ENCODE results near the gene EIF4E1B.

EIF4E1B gene

DNA sequence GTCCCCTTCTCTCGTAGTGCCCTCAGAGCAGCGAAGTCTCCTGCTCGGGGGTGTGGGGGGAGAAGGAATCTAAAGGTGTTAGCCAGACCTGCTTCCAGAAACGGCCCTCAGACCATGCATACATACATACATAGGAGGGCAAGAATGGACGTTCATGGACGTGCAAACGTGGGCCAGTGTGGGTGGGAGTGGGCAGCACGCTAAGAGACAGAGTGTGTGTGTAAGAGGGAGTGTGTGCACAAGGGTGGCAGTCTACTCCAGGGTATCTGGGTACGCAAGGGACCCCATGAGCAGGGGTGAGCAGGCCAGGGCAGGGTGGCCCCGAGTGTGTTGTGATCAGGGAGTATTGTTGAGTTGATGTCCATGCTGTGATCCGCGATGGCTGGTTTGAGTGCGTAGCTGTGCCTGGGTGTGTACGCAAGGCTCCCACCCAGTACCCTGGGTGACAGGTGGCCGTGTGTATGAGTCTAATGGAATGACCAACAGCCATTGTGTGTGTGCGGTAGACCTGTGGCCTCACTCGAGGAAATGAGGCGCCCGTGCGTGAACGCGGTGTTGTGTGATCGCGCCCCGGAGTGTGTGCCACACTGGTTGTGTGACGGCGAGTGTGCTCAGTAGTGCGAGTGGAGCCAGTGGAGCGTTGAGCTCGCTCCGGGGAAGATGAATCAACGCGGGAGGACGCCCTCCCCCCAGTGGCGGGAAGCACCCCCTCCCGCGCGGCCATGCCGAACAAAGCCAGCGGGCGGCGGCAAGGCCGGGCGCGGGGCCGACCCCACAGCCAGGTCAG lies 21.3 kb upstream of the EIF4E1B start:
- no peak for DNase-seq (ENCODE audit: low read depth)
- H3K4me3 ChIP-seq (ENCODE audit: low read depth, low read length) = no peak overlapping the region
- TF ChIP-seq POLR2A (IDR thresholded peaks at IDR 0.05; ENCODE audit: extremely low read depth, insufficient read length) (no peak), MYC (IDR thresholded peaks at IDR 0.05; ENCODE audit: low read depth, low read length) (no peak)
- TF ChIP-seq, protein P1, sequence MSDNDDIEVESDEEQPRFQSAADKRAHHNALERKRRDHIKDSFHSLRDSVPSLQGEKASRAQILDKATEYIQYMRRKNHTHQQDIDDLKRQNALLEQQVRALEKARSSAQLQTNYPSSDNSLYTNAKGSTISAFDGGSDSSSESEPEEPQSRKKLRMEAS (IDR thresholded peaks at IDR 0.05; ENCODE audit: low read depth, low read length) = no peak

DNA sequence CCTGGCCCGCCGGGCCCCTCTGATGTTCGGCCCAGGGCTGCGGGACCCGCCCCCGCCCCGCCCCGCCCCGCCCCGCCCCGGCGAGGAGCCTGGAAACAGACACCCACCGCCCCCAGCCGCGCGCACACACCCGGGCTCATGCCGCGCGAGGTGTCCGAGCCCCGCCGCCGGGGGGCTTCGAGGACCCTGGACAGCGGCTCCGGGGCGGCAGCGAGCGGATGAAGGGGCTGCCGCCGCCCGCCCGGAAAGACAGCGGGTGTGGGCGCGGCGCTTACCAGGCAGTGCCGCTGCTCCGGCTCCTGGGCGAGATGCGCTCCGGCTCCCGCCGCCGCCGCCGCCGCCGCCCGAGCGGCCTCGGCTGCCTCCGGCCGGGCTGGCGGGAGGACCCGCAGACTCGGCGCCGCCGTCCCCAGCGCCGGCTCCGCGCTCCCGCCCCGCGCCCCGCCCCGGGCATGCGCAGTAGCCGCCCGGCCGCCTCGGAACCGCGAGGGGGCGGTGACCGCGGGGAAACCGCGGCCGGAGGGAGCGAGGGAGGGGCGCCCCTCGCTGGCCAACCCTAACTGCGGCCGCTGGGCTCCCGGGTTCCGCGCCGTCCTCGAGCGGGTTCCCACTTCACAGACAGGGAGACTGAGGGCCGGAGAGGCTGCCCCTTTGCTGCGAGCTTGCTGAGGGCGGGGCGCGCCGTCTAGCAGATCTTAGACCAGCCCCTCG lies 20.6 kb upstream of the EIF4E1B start, which contains the start of gene GPRIN1:
GPRIN1 (minus strand) TSS at position 433 of the 711 bp plus-strand sequence. CDS start 10,322 bp downstream, outside the sequence.
- DNase-seq (ENCODE audit: low read depth) = peak; percentile 57
- TF ChIP-seq MYC (IDR thresholded peaks at IDR 0.05; ENCODE audit: low read depth, low read length) (no peak), POLR2A (IDR thresholded peaks at IDR 0.05; ENCODE audit: extremely low read depth, insufficient read length) (no peak)
- TF ChIP-seq, protein P2, sequence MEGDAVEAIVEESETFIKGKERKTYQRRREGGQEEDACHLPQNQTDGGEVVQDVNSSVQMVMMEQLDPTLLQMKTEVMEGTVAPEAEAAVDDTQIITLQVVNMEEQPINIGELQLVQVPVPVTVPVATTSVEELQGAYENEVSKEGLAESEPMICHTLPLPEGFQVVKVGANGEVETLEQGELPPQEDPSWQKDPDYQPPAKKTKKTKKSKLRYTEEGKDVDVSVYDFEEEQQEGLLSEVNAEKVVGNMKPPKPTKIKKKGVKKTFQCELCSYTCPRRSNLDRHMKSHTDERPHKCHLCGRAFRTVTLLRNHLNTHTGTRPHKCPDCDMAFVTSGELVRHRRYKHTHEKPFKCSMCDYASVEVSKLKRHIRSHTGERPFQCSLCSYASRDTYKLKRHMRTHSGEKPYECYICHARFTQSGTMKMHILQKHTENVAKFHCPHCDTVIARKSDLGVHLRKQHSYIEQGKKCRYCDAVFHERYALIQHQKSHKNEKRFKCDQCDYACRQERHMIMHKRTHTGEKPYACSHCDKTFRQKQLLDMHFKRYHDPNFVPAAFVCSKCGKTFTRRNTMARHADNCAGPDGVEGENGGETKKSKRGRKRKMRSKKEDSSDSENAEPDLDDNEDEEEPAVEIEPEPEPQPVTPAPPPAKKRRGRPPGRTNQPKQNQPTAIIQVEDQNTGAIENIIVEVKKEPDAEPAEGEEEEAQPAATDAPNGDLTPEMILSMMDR (IDR thresholded peaks at IDR 0.05; ENCODE audit: low read depth, low read length) = no peak
- TF ChIP-seq, protein P1 (IDR thresholded peaks at IDR 0.05; ENCODE audit: low read depth, low read length) = no peak
- H3K4me3 ChIP-seq (ENCODE audit: low read depth, low read length) = no peak within 1 kb of the TSS

DNA sequence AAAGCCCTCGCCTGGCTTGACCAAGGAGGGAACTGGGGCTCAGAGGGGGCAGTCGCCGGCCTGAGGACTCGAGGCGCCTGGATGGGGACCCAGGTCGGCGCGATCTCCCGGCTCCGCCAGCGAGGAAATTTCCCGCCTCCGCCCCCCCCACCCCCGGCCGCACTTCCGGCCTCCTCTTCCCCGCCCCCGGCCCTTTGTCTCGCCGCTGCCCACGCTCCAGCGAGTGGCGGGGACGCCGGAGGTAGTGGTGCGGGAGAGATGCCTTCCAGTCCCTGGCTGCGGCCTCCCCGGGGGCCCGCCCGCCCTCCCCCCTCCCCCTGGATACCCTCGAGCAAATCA lies 20.1 kb upstream of the EIF4E1B start:
- no peak overlapping the region for H3K4me3 ChIP-seq (ENCODE audit: low read depth, low read length)
- no peak for DNase-seq (ENCODE audit: low read depth)
- no peak for TF ChIP-seq POLR2A (IDR thresholded peaks at IDR 0.05; ENCODE audit: extremely low read depth, insufficient read length)
- TF ChIP-seq, protein P1 (IDR thresholded peaks at IDR 0.05; ENCODE audit: low read depth, low read length) = no peak
- TF ChIP-seq, protein P2 (IDR thresholded peaks at IDR 0.05; ENCODE audit: low read depth, low read length) = no peak
- TF ChIP-seq MYC (IDR thresholded peaks at IDR 0.05; ENCODE audit: low read depth, low read length) = no peak

DNA sequence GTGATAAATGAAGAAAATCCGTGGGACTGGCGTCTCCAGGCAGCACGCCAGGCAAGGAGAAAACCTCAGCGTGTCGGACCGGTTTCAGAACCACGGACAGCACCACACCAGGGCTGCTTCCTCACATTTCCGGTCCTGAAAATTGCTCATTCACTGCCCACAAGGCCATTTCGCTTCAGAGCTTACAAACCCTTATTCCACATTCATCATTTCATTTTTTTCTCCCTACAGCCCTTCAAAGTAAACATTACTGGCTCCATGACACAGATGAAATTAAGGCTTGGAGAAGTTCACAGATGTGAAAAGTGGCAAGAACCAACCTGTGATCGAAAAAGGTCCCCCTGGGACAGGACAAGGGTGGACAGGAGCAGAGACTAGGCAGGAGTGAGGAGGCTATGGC lies 19.0 kb upstream of the EIF4E1B start:
- peak; percentile 81 for DNase-seq (ENCODE audit: low read depth)
- TF ChIP-seq, protein P1 (IDR thresholded peaks at IDR 0.05; ENCODE audit: low read depth, low read length) = peak; percentile 77
- peak; percentile 20; the same call in 1 of the 2 replicates for TF ChIP-seq MYC (IDR thresholded peaks at IDR 0.05; ENCODE audit: low read depth, low read length)
- TF ChIP-seq, protein P2 (IDR thresholded peaks at IDR 0.05; ENCODE audit: low read depth, low read length) = no peak
- H3K4me3 ChIP-seq (ENCODE audit: low read depth, low read length) = no peak overlapping the region

DNA sequence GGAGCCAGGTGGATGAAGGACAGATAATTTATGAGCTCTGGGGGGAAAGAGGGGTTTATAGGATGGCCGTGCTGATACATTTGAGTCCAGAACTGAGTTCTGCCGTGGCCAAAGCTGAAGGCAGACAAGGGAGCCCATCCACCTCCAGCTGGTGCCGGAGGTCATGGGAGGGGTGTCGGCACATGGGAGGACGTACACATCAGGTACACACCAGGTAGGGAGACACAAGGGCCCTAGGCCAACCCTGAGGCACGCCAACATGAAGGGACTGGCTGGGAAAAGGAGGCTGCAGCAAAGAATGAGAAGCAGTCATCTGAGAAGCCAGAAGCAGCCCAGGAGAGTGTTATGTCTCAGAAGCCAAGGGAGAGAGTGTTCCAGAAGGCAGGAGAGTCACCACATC lies 18.5 kb upstream of the EIF4E1B start:
- TF ChIP-seq POLR2A (IDR thresholded peaks at IDR 0.05; ENCODE audit: extremely low read depth, insufficient read length) (no peak), MYC (IDR thresholded peaks at IDR 0.05; ENCODE audit: low read depth, low read length) (no peak)
- TF ChIP-seq, protein P1 (IDR thresholded peaks at IDR 0.05; ENCODE audit: low read depth, low read length) = no peak
- TF ChIP-seq, protein P2 (IDR thresholded peaks at IDR 0.05; ENCODE audit: low read depth, low read length) = no peak
- DNase-seq (ENCODE audit: low read depth) = no peak
- no peak overlapping the region for H3K4me3 ChIP-seq (ENCODE audit: low read depth, low read length)

DNA sequence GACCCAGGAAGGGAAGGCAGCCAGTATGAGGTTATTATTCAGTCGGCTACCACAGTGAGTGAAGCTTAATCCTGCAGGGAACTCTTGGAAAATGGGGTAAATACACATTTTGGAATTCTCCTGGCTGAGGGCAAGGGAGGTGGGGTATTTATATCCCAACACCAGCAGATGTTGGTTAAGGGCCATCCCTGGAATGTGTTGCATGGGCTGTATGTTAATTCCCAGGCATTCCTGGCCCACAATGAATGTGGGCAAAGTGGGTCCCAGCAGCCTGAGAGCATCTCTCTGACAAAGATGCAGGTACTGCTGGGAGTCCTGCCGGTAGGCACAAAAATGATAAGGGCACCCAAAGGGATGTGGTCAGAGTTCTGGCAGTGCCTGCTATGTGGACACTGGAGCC lies 17.6 kb upstream of the EIF4E1B start:
- TF ChIP-seq, protein P1 (IDR thresholded peaks at IDR 0.05; ENCODE audit: low read depth, low read length) = no peak
- TF ChIP-seq MYC (IDR thresholded peaks at IDR 0.05; ENCODE audit: low read depth, low read length) = no peak
- TF ChIP-seq POLR2A (IDR thresholded peaks at IDR 0.05; ENCODE audit: extremely low read depth, insufficient read length) = no peak
- TF ChIP-seq, protein P2 (IDR thresholded peaks at IDR 0.05; ENCODE audit: low read depth, low read length) = no peak
- H3K4me3 ChIP-seq (ENCODE audit: low read depth, low read length) = no peak overlapping the region
- no peak for DNase-seq (ENCODE audit: low read depth)

Measured in NB4 (cell line).